DMS 273 (cell line): Measurements from ENCODE around the gene SIRT2.

Experiments used
- DNase-seq: peaks from one replicate; lab custom pipeline; 2025; ENCODE audit not compliant: unreplicated experiment; lab: John Stamatoyannopoulos, UW

The SIRT2 gene

GRCh38 chr19:38845374-38846024 is 53.9 kb downstream of the SIRT2 start:
- no peak for DNase-seq

DNA sequence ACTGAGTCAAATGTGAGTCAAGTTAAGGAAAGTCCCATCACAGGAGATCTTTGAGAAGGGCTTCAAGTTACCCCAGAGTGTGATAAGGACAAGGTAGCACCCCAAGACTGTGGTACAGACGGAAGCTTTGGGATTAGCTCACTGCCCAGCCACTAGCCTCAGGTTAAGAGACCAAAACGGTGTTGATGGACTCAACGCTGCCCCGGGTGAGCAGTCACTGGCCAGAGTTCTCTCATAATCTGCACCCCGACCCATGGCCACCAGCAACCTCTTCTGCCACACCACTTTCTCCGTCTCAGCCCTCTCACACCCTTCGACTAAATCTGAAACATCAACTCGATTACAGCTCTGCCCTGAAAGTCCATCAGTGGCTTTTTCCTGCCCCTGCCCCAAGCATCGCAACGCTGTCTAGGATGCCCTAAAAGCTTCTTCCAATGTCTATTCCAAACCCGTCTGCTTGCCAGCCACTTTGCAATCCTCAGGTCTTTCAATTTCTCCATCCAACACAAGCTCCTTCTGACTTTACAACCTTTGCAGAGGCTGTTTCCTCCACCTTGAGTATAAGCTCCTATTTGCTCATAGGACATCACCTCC is 55.2 kb downstream of the SIRT2 start:
- no peak for DNase-seq

DNA sequence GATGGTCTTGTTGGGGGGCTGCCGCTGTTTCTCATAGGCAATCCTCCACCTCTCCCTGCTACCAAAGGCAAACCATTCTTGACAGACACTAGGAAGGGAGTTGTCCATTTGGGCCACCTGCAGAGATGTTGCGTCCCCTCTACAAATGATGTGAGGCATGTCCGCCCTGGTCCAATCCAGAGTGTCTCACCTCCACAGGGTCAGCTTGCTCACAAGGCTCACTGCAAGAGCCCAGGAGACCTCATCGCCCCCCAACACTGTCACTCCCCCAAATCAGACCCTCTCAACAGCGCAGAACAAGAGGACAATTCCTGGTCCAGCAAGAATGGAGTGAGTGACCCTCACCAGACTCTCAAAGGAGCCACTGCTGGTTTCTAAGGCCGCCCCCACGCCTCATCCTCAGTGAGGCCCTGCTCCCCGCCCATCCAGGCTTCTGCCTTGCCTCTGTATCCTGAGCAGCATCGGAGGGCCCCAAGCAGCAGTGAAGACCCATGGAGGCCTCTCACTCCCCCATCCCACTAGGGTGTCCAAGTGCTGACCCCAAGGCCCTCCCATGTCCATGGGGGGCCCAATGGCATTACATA is 56.2 kb downstream of the SIRT2 start:
- no peak for DNase-seq

DNA sequence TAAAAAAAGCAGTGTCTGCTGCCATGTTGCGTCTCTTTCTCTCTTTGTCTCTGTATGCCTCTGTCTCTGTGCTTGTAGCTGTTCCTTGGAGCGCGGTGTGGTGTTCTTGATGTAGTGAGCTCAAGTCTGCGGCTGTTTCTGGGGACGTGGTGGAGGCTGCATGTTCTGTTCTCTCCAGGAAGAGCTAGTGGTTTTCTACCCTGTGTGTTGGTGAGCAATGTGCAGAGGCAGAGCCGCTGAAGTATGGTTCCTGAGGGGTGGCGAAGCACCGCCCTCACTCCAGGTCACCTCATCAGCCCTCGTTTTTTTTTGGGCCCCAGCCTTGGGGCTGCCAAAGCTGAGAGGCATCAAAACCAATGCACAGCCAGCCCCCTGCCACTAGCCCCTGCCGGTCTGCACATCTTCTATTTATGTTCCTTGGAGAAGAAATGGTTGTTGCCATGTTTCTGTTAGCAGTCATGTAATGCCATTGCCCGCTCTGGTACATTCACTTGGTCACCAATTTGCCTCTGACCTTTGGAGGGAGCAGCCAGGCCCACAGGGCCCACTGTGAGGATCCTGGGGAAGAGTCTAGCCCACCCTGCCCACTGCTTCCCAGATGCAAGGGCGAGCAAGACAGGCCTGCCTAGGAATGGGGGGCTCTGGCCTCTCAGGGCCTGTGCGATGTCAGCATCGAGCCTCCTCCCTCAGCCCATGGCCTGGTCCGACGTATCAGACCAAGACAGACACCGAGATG is 56.8 kb downstream of the SIRT2 start:
- no peak for DNase-seq

DNA sequence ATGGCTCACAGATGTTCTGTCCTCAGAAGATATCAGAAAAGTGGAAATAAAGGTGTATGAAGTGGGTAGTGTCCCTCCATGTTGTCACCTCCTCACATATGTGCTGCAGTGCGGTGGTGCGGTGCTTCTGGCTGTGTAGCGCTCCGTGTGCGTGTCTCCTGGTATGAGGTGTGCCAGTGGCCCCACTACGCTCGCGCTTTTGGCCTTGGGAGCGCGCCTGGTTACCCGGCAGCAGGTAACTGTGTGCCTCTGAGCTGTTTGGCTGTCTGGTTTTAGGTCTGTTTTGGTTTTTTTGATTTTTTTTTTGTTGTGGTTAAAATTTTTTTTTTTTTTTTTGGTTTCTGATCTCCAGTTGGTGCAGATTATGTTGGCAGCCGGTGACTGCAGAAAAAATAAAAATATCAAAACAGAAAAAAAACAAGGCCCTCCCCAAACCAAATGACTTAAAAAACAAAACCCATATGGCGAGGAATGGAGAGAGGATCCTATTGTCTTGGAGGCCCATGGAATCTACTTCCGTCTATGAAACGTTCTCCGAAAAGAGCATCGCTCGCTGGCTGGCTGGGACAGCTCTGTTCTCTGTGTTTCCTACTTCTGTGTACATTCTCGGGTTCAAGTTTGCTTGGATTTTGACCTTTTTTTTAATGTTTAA is 57.5 kb downstream of the SIRT2 start:
- no peak for DNase-seq

- DNase-seq, result no peak
Measured at GRCh38 chr19:38841180-38841766, 58.1 kb downstream of the SIRT2 start.

DNA sequence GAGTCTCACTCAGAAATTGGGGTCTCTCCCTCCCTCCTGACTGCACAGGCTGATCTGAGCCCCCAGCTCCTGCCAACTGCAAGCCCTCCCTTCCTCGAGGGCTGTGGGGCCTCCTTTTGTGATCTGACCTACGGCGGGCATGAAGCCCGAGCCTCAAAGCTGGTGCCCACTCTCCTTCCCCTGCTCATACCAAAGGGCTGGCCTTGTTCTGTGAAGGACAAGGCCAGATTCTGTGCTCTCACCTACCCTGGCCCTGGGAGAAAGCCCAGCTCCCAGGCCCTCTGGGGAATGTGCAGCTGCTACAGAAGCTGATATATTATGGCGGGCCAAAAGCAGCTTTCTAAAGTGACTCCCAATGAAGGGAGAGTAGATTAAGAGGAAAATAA is 58.8 kb downstream of the SIRT2 start:
- no peak for DNase-seq

- no peak for DNase-seq
Measured at GRCh38 chr19:38839816-38840582, 59.4 kb downstream of the SIRT2 start.

GRCh38 chr19:38838986-38839761 is 60.2 kb downstream of the SIRT2 start:
- no peak for DNase-seq

DNA sequence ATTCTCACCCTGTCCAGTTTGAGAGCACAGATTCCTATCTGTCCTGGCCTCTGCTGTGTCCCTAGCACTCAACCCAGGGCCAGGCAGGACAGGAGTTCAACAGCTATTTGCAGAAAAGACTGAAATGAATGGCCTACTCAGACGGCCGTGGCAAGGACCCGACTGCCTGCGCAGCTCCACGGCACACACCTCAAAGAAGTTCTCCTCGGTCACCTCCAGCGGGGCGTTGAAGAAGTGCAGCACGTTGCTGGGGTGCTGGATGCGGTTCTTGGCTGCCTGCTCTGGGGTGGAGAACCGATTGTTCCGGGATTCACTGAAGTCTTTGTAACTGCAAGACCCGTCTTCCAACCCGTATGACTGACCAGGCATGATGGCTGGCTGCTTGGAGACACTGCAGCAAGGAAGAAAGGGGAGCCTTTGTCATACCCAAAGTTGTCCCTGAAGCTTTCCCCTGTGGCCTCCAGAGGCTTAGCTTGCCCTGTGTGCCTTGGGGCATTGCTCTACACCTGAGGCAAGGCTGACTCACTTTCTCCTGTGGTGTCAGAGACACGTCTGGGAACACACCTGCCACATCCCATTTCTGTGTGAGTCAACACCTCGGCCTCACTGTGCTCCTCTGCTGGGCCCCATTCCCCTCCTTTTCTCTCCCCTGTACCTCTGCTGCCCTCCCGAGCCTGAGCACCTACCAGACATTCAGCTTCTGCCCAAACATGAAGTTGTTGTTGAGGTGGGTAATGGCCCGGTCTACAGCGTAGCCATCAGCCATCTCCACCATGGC is 61.0 kb downstream of the SIRT2 start:
- DNase-seq, result no peak

- DNase-seq, result no peak
Measured at GRCh38 chr19:38837656-38838121, 61.7 kb downstream of the SIRT2 start.

DNA sequence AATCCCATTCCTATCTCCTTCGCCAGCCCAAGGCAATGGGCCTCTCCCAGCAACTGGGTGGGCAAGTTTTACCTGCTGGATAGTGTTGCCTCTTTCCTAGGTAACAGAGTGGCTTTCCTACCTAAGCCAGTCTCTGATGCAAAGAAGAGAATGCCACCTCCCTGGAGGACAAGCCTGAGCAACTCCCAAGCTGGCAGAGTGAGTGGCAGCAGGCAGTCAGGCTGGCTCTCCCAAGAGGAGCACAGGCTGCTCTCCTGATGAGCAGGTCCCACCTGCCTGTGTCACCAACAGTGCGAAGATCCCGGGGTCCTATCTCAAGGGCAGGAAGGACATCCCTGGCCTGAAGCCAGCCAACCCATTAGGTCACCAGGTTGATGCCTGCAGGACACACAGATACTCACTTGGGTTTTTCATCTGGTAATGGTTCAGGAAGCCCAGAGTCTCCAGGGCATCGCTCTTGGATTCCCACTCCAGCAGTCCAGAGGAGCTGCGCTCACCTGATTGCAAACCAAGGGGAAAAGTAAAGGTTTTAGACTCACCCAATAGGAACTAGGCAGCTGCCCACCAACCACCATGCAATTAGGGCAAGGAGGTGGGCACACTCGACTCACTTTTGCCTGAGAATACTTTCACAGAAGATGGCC is 62.3 kb downstream of the SIRT2 start:
- DNase-seq, result no peak

- no peak for DNase-seq
Measured at GRCh38 chr19:38836159-38836982, 63.0 kb downstream of the SIRT2 start.

DNA sequence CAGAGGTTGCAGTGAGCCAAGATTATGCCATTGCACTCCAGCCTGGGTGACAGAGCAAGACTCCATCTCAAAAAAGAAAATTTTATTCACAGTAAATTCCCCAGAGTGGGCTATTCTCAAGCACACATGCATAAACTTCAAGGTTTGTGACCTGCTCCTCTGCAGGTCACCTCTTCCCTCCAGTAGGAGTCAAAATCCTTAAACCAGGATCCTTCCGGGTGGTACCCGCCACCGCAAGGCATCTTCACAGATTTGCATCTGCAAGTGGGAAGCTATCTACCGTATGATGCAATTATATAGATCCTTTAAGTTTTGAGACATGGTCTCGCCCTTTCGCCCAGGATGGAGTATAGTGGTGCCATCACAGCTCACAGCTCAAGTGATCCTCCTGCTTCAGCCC is 64.8 kb downstream of the SIRT2 start:
- DNase-seq, result no peak

- no peak for DNase-seq
Measured at GRCh38 chr19:38834104-38834490, 65.3 kb downstream of the SIRT2 start.

- DNase-seq, result peak; percentile 36
Measured at GRCh38 chr19:38833092-38833425, 66.4 kb downstream of the SIRT2 start.

GRCh38 chr19:38831142-38831605 is 68.2 kb downstream of the SIRT2 start:
- peak; percentile 57 for DNase-seq
